ENCODE data around the gene TTLL10. TPM values are rescaled to one million over a fixed set of nuclear protein-coding genes. Genes with fewer than 3 reads are reported as not detected.

The TTLL10 gene
- total RNA-seq, 2 donors from 2014 or later: not detected

GRCh38 chr1:1232208-1232795 lies 58.6 kb downstream of the TTLL10 start, which contains the start of gene B3GALT6:
Gene B3GALT6, plus strand, starts transcription at chr1:1232237. Its CDS starts 42 bp downstream, at chr1:1232279.
- peak within 1 kb of the TSS; percentile 99 for H3K4me3 ChIP-seq
- H3K36me3 ChIP-seq: peaks cover 17% of the 10 kb centered on the region
- peaks cover 20 to 33% of the 10 kb centered on the region in 2 donors for H3K4me1 ChIP-seq (ENCODE audit: control insufficient read depth in 1 of 2, low read depth in 2 of 2)
- TF ChIP-seq CTCF (IDR thresholded peaks at IDR 0.05): no peak
- DNase-seq (ENCODE audit: low spot score): no peak
- no peak for ATAC-seq (ENCODE audit: insufficient number of reproducible peaks, low FRiP score, low read depth)
- no peaks in the 10 kb centered on the region for H3K9me3 ChIP-seq
- H3K27ac ChIP-seq: peak within 1 kb of the TSS; percentile 88 to 91
- H3K27me3 ChIP-seq (replicated peaks; ENCODE audit: insufficient read depth): no peaks in the 10 kb centered on the region

GRCh38 chr1:1232796-1233566 lies 59.3 kb downstream of the TTLL10 start:
- Histone ChIP-seq H3K4me1 (ENCODE audit: control insufficient read depth in 1 of 2, low read depth in 2 of 2) (peaks cover 20 to 33% of the 10 kb centered on the region in 2 donors), H3K27ac (no peak overlapping the region)

GRCh38 chr1:1233567-1233892 lies 59.9 kb downstream of the TTLL10 start:
- H3K36me3 ChIP-seq: peaks cover 6% of the 10 kb centered on the region
- ATAC-seq (ENCODE audit: insufficient number of reproducible peaks, low FRiP score, low read depth) (no peak), DNase-seq (ENCODE audit: low spot score) (no peak)
- no peaks in the 10 kb centered on the region for H3K9me3 ChIP-seq
- no peaks in the 10 kb centered on the region for H3K27me3 ChIP-seq (replicated peaks; ENCODE audit: insufficient read depth)
- H3K4me3 ChIP-seq: no peak overlapping the region
- H3K27ac ChIP-seq: no peak overlapping the region
- peaks cover 20 to 33% of the 10 kb centered on the region in 2 donors for H3K4me1 ChIP-seq (ENCODE audit: control insufficient read depth in 1 of 2, low read depth in 2 of 2)
- no peak for TF ChIP-seq CTCF (IDR thresholded peaks at IDR 0.05)

More at GRCh38 chr1:1232796-1233566, 59.3 kb downstream of the TTLL10 start:
- ATAC-seq (ENCODE audit: insufficient number of reproducible peaks, low FRiP score, low read depth) (no peak), DNase-seq (ENCODE audit: low spot score) (no peak)
- TF ChIP-seq CTCF (IDR thresholded peaks at IDR 0.05): no peak
- Histone ChIP-seq H3K4me3 (peak overlapping the region; percentile 63), H3K9me3 (no peaks in the 10 kb centered on the region), H3K36me3 (peaks cover 12% of the 10 kb centered on the region), H3K27me3 (replicated peaks; ENCODE audit: insufficient read depth) (no peaks in the 10 kb centered on the region)

- H3K27me3 ChIP-seq (replicated peaks; ENCODE audit: insufficient read depth): no peaks in the 10 kb centered on the region
- no peak for ATAC-seq (ENCODE audit: insufficient number of reproducible peaks, low FRiP score, low read depth)
- TF ChIP-seq CTCF (IDR thresholded peaks at IDR 0.05): no peak
- peaks cover 20 to 28% of the 10 kb centered on the region in 2 donors for H3K4me1 ChIP-seq (ENCODE audit: control insufficient read depth in 1 of 2, low read depth in 2 of 2)
- no peak overlapping the region for H3K27ac ChIP-seq
- no peaks in the 10 kb centered on the region for H3K9me3 ChIP-seq
- no peak overlapping the region for H3K4me3 ChIP-seq
- H3K36me3 ChIP-seq: peaks cover 6% of the 10 kb centered on the region
- no peak for DNase-seq (ENCODE audit: low spot score)
Measured at GRCh38 chr1:1234180-1234808, 60.6 kb downstream of the TTLL10 start.
